ENCODE measurements around the gene C5orf63. TPM values are rescaled to one million over a fixed set of nuclear protein-coding genes. Genes with fewer than 3 reads are reported as not detected.

C5orf63 gene
- total RNA-seq, 2 experiments from 2014 or later = 9.5 TPM

DNA sequence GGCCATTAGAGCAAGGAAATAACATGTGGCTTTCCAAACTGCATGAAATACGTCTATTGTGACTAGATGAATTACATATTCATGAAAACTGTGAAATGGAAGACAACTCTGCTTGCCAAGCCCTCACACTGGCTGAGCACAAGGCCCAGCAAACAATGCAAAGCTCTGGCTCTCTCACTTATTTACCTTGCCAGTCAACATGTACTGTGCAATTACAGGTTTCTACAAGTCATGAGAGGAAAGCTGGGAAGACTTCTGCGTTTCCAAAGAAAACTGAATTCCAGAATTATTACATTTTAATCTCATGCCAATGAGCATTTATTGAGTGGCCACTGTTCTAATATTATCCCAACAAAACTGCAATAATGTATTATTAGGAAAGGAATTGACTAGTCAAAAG is 12.1 kb upstream of the C5orf63 start:
- TF ChIP-seq, protein P1, sequence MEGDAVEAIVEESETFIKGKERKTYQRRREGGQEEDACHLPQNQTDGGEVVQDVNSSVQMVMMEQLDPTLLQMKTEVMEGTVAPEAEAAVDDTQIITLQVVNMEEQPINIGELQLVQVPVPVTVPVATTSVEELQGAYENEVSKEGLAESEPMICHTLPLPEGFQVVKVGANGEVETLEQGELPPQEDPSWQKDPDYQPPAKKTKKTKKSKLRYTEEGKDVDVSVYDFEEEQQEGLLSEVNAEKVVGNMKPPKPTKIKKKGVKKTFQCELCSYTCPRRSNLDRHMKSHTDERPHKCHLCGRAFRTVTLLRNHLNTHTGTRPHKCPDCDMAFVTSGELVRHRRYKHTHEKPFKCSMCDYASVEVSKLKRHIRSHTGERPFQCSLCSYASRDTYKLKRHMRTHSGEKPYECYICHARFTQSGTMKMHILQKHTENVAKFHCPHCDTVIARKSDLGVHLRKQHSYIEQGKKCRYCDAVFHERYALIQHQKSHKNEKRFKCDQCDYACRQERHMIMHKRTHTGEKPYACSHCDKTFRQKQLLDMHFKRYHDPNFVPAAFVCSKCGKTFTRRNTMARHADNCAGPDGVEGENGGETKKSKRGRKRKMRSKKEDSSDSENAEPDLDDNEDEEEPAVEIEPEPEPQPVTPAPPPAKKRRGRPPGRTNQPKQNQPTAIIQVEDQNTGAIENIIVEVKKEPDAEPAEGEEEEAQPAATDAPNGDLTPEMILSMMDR (IDR thresholded peaks at IDR 0.05) = no peak
- no peak overlapping the region for H3K4me3 Mint-ChIP-seq
- no peaks in the 10 kb centered on the region for H3K27me3 Mint-ChIP-seq
- no peaks in the 10 kb centered on the region for H3K36me3 Mint-ChIP-seq (ENCODE audit: low read depth)
- ATAC-seq (no peak), DNase-seq (no peak)
- intact Hi-C loops (cut with micrococcal nuclease) = no loop called here
- no peaks in the 10 kb centered on the region for H3K9me3 Mint-ChIP-seq
- H3K27ac Mint-ChIP-seq = no peak overlapping the region
- ChIA-PET CTCF (no interaction called here), POLR2A (no interaction called here)
- H3K4me1 Mint-ChIP-seq (ENCODE audit: low read depth) = peaks cover 9% of the 10 kb centered on the region

DNA sequence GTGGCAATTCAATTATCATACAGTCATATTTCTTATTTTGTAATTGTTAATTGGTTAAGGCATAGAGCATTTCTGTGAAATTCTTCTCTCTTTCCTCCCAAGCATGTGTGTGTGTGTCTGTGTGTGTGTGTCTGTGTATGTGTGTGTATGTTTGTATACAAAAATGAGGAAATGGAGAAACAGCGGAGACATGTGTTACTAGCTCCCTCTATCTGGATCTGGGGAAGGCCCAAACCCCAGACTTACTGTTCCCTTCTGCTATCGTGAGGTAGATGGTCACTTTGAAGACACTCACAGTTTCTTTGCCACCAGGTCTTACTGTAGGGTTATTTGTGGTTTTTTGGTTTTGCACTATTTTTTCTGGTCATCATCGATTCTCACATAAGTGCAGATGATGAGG is 11.4 kb upstream of the C5orf63 start:
- TF ChIP-seq, protein P1 (IDR thresholded peaks at IDR 0.05) = no peak
- ChIA-PET POLR2A (no interaction called here), CTCF (interaction anchor here (1.0 kb wide), 1 partner anchor 11 kb away, joined by 3 read pairs; no protein-coding TSS in a partner anchor)
- peaks cover 9% of the 10 kb centered on the region for H3K4me1 Mint-ChIP-seq (ENCODE audit: low read depth)
- H3K27me3 Mint-ChIP-seq = no peaks in the 10 kb centered on the region
- no peak for ATAC-seq
- H3K9me3 Mint-ChIP-seq = no peaks in the 10 kb centered on the region
- H3K27ac Mint-ChIP-seq = no peak overlapping the region
- H3K36me3 Mint-ChIP-seq (ENCODE audit: low read depth) = no peaks in the 10 kb centered on the region
- intact Hi-C loops (cut with micrococcal nuclease) = no loop called here
- H3K4me3 Mint-ChIP-seq = no peak overlapping the region
- no peak for DNase-seq

DNA sequence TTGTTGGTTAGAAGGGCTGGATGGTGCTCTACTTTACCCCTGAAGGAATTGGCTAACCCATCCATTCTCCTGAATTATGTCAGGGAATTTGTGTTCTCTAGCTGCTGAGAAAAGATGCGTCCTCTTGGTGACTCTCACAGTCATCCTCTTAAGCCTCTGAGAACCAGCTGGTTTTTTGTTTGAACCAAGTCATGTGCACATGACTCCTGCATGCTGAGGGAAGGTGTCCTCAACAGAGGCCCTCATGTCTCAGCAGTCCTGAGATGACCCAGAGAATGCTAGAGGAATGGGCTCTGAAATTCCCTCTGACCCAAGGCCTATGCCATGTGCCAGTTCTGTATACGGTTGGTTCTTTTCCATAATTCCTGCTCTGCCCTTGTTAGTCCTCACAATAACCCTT is 10.4 kb upstream of the C5orf63 start:
- ATAC-seq (no peak), DNase-seq (no peak)
- intact Hi-C loops (cut with micrococcal nuclease) = no loop called here
- Mint-ChIP-seq H3K9me3 (no peaks in the 10 kb centered on the region), H3K36me3 (ENCODE audit: low read depth) (no peaks in the 10 kb centered on the region), H3K27ac (no peak overlapping the region), H3K27me3 (no peaks in the 10 kb centered on the region), H3K4me1 (ENCODE audit: low read depth) (peaks cover 3% of the 10 kb centered on the region), H3K4me3 (no peak overlapping the region)
- POLR2A ChIA-PET = no interaction called here
- TF ChIP-seq, protein P1 (IDR thresholded peaks at IDR 0.05) = no peak
- CTCF ChIA-PET = no interaction called here

DNA sequence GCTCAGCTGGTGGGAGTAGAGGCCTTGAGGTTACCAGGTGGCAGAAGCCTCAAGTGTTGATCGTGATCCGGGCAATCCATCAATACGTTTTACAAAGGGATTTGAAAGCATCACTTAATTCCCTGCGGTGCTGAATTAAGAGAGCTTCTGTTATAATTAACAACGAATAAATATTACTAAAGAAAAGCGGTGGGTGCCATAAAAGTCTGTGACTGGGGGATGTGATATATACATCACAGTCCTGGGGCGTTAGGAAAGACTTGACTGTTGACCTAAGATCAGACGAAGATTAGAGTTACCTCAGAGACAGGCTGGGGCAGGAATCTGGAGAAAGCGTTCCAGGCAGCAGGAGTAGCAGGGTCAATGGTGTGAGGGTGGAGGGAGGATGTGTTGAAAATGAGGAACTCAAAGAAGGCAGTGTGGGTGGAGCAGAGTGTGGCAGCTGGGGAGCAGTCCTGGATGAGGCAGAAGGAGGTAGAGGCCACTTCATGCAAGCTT is 6.7 kb upstream of the C5orf63 start:
- ChIA-PET CTCF (no interaction called here), POLR2A (no interaction called here)
- ATAC-seq (no peak), DNase-seq (no peak)
- Mint-ChIP-seq H3K9me3 (no peaks in the 10 kb centered on the region), H3K36me3 (ENCODE audit: low read depth) (no peaks in the 10 kb centered on the region), H3K4me3 (no peak overlapping the region), H3K27me3 (no peaks in the 10 kb centered on the region), H3K27ac (no peak overlapping the region), H3K4me1 (ENCODE audit: low read depth) (no peaks in the 10 kb centered on the region)
- TF ChIP-seq, protein P1 (IDR thresholded peaks at IDR 0.05) = no peak
- intact Hi-C loops (cut with micrococcal nuclease) = no loop called here

DNA sequence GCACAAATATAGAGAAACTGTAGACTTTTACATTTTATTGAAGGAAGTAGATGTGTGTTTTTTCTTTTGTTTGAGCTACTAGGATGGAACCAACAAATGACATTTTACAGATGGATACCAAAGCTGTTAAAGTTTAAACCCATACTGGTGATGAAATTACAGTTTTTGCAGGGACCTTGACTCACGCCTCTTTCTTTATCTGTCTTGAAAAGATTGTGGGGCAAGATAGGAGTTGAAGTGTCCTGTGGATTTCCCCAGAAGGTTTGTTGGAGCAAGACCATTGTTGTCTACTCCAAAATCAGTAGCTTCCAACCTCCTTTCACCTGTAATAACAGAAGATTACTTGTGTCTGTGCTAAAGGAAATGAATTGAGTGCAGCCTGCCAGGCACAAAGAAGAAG is 4.1 kb upstream of the C5orf63 start:
- H3K4me1 Mint-ChIP-seq (ENCODE audit: low read depth) = peaks cover under 1% of the 10 kb centered on the region
- CTCF ChIA-PET = interaction anchor here (1.0 kb wide), 1 partner anchor 13 kb away, joined by 3 read pairs; no protein-coding TSS in a partner anchor
- DNase-seq (no peak), ATAC-seq (no peak)
- no peak overlapping the region for H3K27ac Mint-ChIP-seq
- TF ChIP-seq, protein P1 (IDR thresholded peaks at IDR 0.05) = no peak
- POLR2A ChIA-PET = interaction anchor here (0.5 kb wide), 1 partner anchor 9 kb away, joined by 3 read pairs; no protein-coding TSS in a partner anchor
- intact Hi-C loops (cut with micrococcal nuclease) = no loop called here
- H3K4me3 Mint-ChIP-seq = no peak overlapping the region
- no peaks in the 10 kb centered on the region for H3K9me3 Mint-ChIP-seq
- H3K27me3 Mint-ChIP-seq = no peaks in the 10 kb centered on the region
- peaks cover 1% of the 10 kb centered on the region for H3K36me3 Mint-ChIP-seq (ENCODE audit: low read depth)

All from activated CD8-positive, alpha-beta T cell treated with anti-CD3 and anti-CD28 coated beads for 36 hours (primary cell).